ENCODE results near the gene DDX54. TPM values are rescaled to one million over a fixed set of nuclear protein-coding genes. Genes with fewer than 3 reads are reported as not detected.
A peak's percentile ranks its signal among the peaks of the same experiment; 100 is the strongest.

Gene DDX54
- polyA plus RNA-seq, 3 donors, result 7.9 to 32.2 (median 13.6) TPM

DNA sequence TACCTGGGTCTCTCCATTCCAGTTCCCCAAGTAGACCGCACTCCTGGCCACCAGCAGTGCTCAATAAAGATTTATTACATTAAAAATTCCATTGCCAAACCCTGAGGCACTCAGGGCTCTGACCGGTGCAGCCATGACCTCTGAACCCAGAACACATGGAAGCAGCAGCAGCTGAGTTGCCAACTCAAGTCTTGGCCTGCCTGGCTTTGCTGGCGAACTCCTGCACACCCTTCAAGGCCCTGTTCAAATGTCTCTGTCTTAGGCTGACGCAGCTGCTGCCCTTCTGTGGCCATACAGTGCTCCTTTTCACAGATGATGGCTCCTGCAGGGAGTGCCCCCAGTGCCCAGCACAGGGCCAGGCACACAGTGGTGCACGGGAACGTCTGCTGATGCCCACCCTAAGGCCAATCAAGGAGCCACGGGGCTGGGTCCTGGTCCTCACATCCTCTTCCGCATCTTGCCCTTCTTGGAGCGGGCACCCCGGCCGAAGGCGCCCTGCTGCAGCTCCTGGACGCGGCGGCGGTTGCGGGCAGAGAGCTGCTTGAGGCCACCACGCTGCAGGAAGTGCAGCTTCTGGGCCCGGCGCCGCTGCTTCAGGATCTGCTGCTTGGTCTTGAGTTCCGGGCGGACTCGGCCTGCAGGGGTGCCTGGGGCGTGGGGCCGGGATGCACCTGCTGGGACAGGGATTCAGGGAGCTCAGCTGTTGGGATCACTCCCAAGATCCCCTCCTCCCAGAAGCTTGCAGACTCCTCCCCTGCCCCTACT is 26.7 kb downstream of the DDX54 start:
- Histone ChIP-seq H3K27ac (ENCODE audit: low read depth in 1 of 2, low read length in 2 of 2) (no peak overlapping the region), H3K4me2 (replicated peaks; ENCODE audit: extremely low read depth, low read length, poor library complexity, severe bottlenecking) (no peak overlapping the region), H3K27me3 (ENCODE audit: control insufficient read depth in 2 of 2, insufficient read depth in 2 of 2, low read length in 2 of 2) (peaks cover 15 to 25% of the 10 kb centered on the region in 2 donors), H2AFZ (ENCODE audit: insufficient read depth, low read depth, low read length, poor library complexity, severe bottlenecking) (no peak overlapping the region), H3K9me3 (replicated peaks in 1 of 2; ENCODE audit: control insufficient read depth in 1 of 2, insufficient read depth in 1 of 2, low read length in 2 of 2) (peaks cover 0 to 15% of the 10 kb centered on the region in 2 donors), H3K4me3 (replicated peaks in 1 of 3; ENCODE audit: low read depth in 2 of 3, low read length in 3 of 3) (no peak overlapping the region), H3K4me1 (ENCODE audit: control insufficient read depth in 1 of 2, insufficient read depth in 2 of 2, low read length in 2 of 2) (peaks cover 3 to 19% of the 10 kb centered on the region in 2 donors), H3K36me3 (replicated peaks in 1 of 2; ENCODE audit: control insufficient read depth in 1 of 2, insufficient read depth in 2 of 2, low read length in 2 of 2) (peaks cover 58 to 63% of the 10 kb centered on the region in 2 donors), H4K20me1 (ENCODE audit: insufficient read depth, low read length) (no peaks in the 10 kb centered on the region), H3K9ac (ENCODE audit: insufficient read depth, low read length, poor library complexity, severe bottlenecking) (no peak overlapping the region), H3K79me2 (ENCODE audit: insufficient read depth, low read length) (no peaks in the 10 kb centered on the region)
- Mint-ChIP-seq H3K4me3 (no peak overlapping the region), H3K36me3 (peaks cover 67 to 68% of the 10 kb centered on the region in 2 donors), H3K27ac (peak overlapping the region in 1 of 7 donors; percentile 10), H3K9me3 (peaks cover 0 to 6% (median 3%) of the 10 kb centered on the region in 7 donors), H3K27me3 (ENCODE audit: low read depth in 3 of 3) (peaks cover 24 to 31% (median 30%) of the 10 kb centered on the region in 3 donors), H3K4me1 (peaks cover 15% of the 10 kb centered on the region)
- no peak for TF ChIP-seq CTCF (IDR thresholded peaks at IDR 0.05)
- WGBS (ENCODE audit: insufficient coverage), result over 99% methylated on average over 25 of the region's 26 CpGs
- intact Hi-C loops (cut with micrococcal nuclease), result loop anchor here in 1 of 2 donors (10.0 kb wide), 1 partner anchor 274 kb away; no protein-coding TSS in a partner anchor
- DNase-seq, result no peak

DNA sequence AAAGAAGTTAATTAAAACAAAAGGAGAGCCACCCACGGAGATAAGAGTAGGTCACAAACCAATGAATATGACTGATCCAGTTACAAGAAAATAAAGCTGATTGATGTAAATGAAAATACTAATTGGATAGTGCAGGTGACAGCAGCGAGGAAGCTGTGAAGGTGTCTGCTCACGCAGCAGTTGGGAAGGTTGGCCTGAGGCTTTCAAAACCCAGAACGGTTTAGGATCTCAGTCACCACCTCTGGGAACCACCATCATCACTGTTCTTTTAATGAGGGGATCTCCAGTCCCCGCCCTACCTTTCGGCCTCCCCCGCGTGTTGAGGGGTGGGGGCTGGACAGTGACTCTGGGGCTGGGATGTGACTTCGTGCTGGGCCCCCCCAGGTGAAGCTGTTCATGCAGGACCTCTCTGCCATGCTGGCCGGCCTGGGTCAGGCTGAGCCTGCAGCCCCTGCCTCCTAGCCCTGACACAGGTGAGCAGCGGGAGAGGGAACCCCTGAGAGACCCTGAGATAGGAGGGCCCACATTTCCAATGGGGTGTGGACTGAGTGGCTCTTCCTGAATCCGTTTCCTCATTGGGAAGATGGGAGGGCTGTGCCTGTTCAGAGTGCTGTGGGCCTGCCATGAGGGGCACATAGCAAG is 27.9 kb downstream of the DDX54 start:
- H3K4me3 Mint-ChIP-seq, result no peak overlapping the region

More for the DNA sequence above, 27.9 kb downstream of the DDX54 start:
- peak overlapping the region in 1 of 7 donors; percentile 11 for H3K27ac Mint-ChIP-seq
- Histone ChIP-seq H3K27me3 (ENCODE audit: control insufficient read depth in 2 of 2, insufficient read depth in 2 of 2, low read length in 2 of 2) (peaks cover 22 to 36% of the 10 kb centered on the region in 2 donors), H3K4me2 (replicated peaks; ENCODE audit: extremely low read depth, low read length, poor library complexity, severe bottlenecking) (no peak overlapping the region), H3K36me3 (replicated peaks in 1 of 2; ENCODE audit: control insufficient read depth in 1 of 2, insufficient read depth in 2 of 2, low read length in 2 of 2) (peaks cover 45 to 50% of the 10 kb centered on the region in 2 donors), H4K20me1 (ENCODE audit: insufficient read depth, low read length) (no peaks in the 10 kb centered on the region), H2AFZ (ENCODE audit: insufficient read depth, low read depth, low read length, poor library complexity, severe bottlenecking) (no peak overlapping the region), H3K4me3 (replicated peaks in 1 of 3; ENCODE audit: low read depth in 2 of 3, low read length in 3 of 3) (no peak overlapping the region), H3K4me1 (ENCODE audit: control insufficient read depth in 1 of 2, insufficient read depth in 2 of 2, low read length in 2 of 2) (peaks cover 13 to 32% of the 10 kb centered on the region in 2 donors), H3K9me3 (replicated peaks in 1 of 2; ENCODE audit: control insufficient read depth in 1 of 2, insufficient read depth in 1 of 2, low read length in 2 of 2) (peaks cover 0 to 15% of the 10 kb centered on the region in 2 donors), H3K27ac (ENCODE audit: low read depth in 1 of 2, low read length in 2 of 2) (no peak overlapping the region), H3K9ac (ENCODE audit: insufficient read depth, low read length, poor library complexity, severe bottlenecking) (no peak overlapping the region), H3K79me2 (ENCODE audit: insufficient read depth, low read length) (no peaks in the 10 kb centered on the region)
- no peak for TF ChIP-seq CTCF (IDR thresholded peaks at IDR 0.05)
- H3K9me3 Mint-ChIP-seq, result peaks cover 0 to 9% (median 4%) of the 10 kb centered on the region in 7 donors
- DNase-seq, result no peak
- intact Hi-C loops (cut with micrococcal nuclease), result loop anchor here in 1 of 2 donors (10.0 kb wide), 1 partner anchor 273 kb away; no protein-coding TSS in a partner anchor
- H3K36me3 Mint-ChIP-seq, result peaks cover 54 to 58% of the 10 kb centered on the region in 2 donors
- WGBS (ENCODE audit: insufficient coverage), result 97% methylated on average over 6 of the region's 12 CpGs
- H3K27me3 Mint-ChIP-seq (ENCODE audit: low read depth in 3 of 3), result peaks cover 37 to 44% (median 42%) of the 10 kb centered on the region in 3 donors
- H3K4me1 Mint-ChIP-seq, result peaks cover 26% of the 10 kb centered on the region
